GM19023 (cell line): ENCODE results near the gene APBA2.

ENCODE experiments used
- ATAC-seq: cut with Tn5 transposase; IDR thresholded peaks from one replicate; pipeline ENCODE4 v1.9.1; 2021; ENCODE audit warnings: mild to moderate bottlenecking, moderate library complexity; ENCODE audit not compliant: unreplicated experiment

The APBA2 gene

DNA sequence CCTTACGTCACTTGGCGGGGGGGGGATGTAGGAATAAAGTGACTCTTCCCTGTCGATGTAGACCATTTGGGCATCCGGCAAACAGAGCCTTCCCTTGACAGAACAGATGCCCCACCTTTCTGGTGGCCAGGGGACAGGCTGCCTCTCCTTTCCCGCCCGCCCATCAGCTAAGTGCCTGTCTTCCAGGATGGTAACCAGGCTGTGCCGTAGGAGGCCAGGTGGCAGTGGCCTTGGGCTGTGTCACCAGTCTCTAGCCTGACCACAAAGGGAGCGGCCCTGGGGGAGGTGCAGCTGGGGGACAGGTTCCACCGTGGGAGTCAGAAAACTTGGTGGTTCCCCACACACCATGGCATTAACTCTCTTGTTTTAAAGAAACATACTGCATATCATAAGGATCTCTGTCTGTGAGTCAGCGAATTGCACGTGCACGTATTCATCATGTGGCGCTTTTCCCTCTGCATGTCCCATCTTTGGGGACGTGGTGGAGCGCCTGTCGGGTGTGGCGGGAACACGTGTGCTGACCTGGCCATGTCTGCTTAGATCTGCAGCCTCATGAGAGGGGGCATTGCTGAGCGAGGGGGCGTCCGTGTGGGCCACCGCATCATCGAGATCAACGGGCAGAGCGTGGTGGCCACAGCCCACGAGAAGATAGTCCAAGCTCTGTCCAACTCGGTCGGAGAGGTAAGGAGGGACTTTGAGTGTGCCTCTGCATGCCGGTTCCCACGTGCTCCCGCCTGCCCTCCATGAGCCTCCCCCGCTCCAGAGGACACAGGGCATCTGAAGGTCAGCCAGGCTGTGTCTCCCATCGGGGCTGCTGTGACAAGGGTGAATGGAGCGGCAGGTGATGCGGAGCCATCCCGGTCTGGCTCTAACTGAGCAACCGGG, 227.8 kb downstream of the APBA2 start:
- ATAC-seq: no peak

DNA sequence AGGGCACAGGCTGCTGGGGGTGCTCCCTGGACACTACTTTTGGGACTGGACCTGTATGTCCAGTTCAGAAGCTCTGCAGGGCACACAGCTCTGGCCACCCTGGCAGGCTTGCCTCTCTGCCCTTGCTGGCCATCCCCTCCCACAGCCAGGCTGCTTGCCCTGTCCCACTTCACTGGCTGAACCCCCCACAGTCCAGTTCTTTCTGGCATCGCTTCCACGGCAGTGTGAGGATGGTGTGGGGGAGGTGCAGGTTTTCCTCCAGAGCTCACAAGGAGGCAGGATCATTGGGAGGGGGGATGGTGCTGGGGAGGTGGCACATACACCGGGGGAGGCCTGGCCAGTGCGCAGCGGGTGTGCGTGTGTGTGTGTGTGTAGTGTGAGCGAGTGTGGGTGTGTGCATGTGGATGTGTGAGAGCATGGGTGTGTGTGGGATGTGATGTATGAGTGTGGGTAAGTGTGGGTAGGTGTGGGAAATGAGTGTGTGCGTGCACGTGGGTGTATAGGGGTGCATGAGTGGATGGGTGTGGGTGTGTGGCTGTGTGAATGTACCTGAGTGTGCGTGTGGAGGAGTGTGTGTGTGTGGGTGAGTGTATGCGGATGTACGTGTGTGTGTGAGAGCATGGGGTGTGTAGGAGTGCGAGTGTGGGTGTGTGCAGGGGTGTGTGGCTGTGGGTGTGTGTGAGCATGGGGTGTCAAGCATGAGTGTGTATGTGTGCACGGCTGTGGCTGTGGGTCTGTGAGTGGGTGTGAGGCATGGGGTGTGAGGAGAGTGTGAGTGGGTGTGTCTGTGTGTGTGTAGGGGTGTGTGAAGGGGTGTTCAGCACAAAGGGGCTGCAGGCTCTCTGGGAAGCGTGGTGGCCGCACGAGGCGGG, 228.7 kb downstream of the APBA2 start:
- no peak for ATAC-seq

DNA sequence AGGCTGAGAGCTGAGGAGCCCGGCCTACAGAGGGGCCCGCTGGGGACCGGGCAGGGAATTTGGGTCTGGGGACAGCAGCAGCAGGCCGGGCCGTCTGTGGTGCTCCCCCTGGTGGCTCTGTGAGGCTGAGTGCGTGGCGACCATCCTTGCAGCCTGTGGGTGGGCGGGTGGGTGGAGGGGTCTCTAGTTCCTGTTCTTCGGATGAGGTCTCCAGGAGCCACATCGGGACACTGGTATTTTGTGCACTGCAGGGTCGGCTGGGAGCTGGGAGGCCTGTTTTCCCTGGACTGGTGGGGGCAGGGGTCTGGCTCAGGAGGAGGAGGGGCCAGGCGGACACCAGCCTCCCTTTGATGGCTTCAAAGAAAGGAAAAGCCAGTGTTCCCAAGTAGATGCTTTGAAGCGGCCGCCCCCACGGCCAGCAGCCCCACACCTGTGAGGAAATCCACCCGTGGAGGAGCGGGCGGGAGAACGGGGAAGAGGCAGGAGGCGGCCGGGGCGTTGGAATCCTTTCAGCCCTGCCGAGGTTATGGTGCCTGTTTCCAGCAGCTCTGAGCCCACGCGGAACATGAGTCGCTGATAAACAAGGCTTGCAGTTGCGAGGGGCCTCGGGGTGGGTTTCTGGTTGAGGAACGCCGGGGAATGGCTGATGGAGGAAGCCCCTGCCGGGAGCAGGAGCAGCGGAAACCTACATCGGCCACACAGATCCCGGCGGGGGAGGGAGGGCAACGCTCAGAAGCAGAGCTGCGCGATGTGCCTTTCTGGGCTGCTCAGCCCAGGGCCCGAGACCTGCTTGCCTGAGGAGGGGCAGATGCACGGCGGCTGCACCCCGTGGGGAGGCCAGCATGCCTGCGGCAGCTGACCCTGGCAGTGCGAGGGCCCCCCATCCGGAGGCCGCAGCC, 229.6 kb downstream of the APBA2 start:
- ATAC-seq: no peak

DNA sequence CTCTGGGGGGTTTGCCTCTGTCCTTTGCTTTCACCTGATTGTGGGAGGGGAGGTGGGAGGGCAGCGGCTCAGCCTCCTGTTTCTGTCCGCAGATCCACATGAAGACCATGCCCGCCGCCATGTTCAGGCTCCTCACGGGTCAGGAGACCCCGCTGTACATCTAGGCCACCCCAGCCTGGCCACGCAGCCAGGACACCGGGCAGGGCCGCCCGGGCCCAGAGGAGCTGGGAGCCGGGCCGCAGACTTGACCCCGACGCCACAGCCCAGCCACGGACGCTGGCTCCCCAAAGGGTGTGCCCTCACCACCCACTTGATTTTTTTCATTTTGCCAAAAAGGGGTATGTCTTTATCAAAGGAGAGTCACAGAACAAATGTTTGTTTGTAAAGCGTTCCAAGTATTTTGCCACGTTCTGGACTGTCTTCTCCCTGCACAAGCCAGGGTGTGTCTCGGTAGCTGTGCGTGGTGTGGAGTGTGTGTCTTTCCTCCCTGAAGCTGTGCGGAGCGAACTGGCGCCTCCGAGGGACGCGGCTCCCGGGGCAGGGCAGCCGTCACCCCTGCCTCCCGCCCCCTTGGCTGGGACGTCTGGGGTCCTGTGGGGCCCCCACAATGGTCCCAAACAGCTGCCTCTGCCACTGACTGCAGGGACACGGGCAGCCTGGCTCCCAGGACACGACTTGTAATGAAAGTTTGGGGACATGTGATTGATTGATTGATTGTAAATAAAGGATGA, 231.4 kb downstream of the APBA2 start:
- no peak for ATAC-seq

DNA sequence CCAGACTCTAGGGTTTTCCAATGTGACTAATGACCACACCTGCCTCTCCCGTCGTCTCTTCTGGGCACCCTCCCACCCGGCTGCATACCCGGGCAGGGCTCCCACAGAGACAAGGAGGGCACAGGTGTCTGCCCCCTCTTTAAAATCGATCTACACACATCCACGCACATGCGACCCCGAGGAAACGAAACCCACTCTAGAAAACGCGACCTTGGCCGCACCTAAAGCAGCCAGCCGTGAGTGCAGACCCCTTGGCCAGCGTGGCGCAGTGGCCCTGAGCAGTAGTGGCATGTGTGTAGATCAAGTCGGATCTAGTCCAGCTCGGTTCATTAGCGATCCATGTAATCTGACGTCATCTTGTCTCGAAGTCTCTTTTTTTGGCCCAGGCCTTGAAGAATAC, 232.0 kb downstream of the APBA2 start:
- no peak for ATAC-seq

DNA sequence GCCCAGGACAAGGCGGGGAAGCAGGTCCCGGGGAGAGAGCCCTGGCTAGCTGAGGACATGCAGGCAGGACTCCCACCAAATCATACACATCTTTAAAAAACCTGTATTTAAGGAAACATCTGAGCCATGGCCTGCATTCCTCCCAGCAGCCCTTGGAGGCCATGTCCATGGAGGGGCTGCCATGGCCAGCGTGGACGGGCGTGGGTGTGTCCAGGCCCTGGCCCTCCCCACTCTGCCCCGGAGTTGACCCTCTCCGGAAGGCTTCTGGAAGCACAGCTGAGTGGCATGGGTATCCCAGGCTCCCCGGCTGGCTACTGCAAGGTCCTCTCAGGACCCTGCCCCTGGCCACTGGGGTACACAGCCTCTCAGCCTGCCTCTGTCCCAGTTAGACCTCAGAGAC, 234.1 kb downstream of the APBA2 start:
- ATAC-seq: no peak

DNA sequence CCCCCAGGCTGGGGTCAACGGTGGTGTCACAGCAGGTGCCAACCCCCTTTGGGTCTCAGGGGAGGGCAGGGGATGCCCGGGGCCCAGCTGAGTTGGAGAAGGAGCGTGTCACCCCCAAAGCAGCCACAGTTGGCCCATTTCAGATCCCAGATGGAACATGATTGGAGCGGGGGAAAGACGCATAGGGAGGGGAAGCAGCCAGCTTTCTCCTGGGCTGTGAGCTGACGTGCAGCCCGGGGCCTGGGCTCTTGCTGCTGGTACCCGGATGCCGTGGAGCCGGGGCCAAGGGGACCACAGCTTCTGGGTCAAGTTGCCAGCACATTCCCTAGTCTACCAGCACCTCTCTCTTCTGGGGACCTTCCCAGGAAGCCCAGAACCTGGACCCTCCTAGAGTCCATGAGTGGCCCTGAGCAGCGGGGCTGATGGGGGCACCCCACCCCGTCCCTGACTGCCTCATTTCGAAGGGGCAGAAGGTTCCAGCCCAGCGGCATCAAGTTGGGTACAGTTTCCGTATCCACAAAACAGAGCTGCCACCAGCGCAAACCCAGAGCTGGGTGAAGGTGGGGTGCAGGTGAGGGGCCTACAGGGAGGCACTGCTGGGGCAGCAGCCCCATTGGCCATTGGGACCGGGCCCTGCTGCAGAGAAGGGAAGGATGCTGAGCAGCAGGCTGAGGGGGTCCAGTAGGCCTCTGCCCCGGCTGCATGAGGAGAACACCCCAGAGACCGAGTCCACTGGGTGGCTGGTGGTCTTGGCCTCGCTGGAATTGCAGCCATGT, 235.0 kb downstream of the APBA2 start:
- no peak for ATAC-seq

DNA sequence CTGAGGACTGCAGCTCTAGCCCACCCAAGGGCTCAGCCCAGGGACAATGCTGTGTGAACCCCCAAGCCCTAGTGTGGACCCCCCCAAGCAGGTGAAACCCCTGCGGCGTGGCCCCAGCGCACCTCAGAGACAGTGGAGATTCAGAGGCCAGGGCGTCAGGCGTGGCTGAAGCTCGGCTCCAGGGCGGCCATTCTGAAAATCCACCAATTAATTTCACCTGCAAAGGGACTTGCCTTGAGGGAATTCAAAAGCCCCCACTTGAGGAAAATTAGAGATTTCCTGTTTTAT, 235.5 kb downstream of the APBA2 start:
- no peak for ATAC-seq

DNA sequence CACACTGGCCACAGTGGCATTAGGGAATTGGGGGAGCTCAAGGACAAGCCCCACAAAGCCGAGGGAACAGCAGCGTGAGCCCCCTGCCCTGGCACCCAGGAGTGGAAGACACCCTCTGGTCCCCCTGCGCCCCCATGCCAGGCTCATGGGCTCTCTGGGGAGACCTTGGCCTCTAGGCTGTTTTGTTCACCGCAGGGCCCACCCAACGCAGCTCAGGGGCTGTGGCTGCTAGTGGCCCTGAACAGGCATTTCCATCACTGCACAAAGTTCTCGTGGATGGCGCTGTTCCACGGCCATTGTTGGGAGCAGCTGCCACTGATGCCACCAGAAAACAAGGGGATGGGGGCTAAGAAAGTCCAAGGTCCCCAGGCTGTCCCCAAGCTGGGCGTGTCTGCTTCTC, 236.1 kb downstream of the APBA2 start:
- ATAC-seq: no peak

DNA sequence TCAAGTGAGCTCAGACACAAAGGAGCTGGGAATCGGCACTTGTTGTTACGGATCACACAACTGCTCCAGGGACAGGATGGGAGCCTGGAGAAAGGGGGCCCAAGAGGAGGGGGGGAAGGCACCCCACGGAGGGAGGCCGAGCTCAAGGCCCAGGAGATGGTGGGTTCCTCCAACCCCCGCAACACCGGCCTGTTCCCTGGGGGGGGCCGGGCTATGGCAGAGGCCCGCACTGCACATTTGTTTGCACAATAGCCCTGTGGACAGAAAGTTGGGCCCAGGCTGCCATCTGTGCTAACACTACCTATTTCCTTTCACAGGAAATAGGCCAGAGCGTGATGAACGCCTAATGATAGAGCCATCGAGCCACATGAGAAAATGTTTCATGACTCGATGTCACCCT, 236.7 kb downstream of the APBA2 start:
- ATAC-seq: no peak

DNA sequence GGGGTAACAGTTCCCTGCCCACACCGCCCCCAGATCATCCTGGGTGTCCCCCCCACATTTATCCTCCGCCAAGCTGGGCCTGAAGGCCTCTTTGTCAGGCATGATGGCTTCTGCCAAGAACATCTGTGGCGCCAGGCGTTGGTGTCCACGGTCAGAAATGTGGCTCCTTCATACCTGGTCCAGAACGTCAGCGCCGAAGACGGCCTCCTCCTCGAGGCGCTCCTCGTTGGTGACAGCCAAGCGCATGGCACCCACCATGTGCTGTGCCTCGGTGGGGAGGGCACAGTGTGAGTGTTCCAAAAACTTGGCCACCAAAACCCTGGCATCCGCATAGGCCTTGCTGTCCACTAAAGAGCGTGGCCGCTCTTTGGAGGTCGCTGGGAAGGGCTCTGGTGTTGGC, 237.4 kb downstream of the APBA2 start:
- no peak for ATAC-seq

DNA sequence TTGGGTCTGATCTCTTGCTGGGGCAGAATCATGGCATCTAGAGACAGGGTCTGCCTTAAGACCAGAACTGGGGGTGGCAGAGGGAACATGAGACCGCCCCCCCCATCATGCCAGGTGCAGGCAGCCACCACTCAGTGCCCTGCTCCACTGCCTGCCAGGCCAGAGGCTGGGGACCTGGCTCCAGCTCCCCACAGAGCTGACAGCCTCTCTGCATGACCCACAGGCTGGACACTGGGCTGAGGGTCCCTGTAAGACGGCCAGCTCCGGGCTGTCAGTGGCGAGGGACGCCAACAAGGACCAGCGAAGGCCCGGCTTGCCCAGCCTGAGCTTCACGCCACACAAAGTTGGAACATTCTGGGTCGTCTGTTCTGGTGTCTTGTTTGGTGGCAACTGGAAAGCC, 238.2 kb downstream of the APBA2 start:
- ATAC-seq: no peak

DNA sequence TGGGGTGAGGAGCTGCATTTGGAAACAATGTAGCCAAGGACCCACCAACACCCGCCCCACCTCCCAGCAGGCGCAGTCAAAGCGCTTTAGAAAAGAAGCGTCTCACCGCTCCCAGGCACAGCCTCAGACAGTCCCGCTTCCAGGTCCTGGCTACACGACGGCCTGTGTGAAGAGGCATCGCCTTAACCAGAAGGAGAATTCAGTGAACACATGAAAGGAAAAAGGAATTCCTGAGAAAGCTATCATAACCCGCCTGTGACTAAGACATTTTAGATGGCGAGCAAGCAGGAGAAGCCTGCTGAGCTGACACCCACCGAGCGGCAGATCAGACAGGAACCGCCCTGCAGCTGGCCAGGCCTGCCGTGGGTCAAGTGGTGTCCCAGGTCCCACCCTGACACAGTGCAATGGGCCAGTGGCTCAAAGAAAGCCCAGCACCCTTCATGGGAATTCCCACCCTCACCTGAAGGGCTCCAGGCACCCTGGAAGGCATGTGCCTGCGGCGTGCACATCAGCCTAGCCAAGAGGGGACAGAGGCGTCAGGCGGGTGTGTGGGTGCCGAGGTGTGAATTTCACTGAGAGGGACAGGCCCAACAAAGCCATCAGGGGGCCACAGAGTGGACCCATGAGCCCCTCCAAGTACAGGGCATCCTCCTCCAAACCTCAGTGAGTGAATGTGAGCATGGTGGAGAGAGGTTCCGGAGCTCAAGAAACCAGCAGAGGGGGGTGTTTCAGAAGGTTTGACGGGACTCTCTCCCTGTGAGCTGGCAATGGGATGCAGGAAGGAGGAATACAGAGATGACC, 239.0 kb downstream of the APBA2 start:
- no peak for ATAC-seq

DNA sequence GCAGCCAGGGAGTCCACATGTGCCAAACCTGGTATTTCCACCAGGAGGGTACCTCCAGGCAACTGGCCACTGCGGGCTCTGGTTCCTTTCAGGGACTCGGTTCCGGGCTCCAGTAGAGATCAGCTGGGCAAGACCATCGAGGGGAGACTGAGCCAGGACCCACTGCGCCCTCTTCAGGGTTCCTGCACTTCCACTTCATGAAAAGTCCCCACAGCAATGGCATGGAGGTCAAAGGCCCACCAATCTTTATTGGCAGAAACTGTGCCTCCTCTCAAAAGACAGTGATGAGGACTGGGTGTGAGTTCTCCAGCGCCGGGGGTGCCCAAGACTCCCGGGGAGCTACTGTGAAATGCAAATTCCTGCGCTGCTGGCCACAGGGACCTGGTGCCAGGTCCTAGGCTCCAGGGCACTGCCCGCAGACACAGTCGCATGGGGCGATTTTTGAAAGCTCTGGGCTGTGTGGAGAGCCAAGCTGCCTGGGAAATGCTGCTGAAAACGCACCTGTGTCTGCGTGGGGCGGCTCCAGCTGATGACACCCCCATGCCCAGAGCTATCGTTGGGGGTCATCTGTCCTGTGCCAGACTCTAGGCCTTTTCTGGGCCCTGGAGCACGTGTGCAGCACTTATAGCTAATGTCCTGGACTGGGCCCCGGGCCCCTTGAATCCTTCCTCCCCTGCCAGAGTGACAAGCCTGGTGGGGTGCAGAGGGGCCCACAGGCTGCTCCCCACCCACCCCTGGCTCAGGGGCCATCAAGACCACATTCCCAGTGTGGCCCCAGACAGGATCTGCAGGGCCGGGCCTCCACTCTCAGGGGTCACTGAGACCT, 239.8 kb downstream of the APBA2 start:
- ATAC-seq: no peak

DNA sequence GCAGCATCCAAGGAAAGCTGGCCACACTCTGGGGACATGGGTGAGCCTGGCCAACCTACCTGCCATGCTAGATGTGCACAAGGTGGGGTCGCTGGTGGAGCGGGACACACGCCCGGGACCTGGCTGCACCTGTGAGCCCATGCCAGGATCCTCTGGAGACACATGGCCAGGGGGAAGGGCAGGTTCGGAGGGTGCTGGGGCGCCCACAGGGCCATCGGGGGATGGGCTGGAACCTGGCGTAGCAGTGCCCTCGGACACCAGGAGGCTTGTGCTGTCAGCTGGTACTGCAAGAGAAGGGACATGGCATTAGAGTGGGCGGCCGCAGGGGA, 240.4 kb downstream of the APBA2 start:
- no peak for ATAC-seq

DNA sequence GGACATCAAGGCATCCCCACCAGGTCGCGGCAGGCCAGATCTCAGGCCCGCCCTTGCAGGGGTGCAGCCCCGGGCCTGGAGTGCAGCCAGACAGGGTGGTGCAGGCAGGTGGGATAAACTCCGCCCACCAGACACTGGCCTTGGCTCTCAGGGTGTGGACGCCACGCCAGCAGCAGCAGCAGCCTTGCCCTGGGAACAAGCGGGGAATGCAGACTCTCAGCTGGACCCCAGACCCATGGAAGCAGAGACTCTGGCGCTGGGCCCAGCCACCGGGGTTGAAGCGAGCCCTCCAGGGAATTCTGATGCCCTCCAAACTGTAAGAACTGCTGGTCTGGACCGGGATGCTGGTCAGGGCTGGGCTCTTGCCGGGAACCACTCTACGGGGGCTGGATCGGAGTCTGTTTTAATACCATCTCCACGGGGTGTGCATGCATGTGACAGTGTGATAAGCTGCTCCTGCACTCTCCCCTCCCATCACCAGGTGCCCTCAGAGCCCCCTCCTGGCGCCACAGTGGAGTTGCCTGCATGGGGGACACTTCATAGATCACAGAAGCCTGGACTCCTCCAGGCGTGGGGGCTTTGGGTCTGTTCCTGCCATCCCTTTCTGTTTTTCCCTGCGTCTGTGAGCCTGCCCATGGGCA, 241.2 kb downstream of the APBA2 start:
- ATAC-seq: no peak

DNA sequence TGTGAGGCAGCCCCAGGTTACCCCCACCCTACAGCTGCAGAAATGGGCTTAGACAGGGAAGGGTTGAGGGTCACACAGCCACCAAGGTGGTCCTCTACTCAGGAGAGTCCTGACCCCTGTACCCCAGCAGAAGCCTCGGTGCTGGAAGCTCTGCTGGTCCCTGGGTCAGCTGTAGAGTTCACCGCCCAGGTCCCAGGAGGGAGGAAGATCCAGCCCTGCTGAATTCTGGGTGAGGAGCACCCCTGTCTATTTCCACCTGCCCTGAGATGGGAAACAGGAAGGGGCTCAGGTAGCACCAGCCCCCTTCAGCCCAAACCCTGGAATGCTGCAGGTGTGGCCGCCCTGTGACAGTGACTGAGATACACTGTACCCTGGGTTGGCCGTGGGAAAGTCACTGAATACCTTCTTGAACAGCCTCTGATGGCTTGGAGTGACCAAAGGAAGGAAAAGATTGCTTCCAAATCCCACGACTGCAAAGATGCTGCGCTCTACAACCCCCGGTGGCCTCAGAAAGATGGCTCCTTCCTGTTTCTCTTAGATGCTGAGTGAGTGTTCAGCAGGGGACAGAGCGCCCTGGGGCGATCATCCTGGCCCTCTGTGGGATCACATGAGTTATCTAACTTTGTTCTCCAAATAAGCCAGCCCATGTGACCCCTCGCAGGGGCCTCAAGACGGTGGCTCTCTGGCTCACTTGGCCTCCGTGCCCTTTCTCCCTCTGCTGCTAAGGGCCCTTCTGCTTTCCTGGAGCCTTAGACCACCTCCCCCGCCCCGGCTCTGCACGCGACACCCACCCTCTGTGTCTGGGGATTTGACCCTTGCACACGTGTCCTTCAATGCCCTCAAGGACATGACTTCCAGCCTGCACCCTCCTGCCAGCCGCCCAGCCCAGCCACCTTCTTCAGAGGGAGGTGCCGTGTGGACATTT, 242.0 kb downstream of the APBA2 start:
- no peak for ATAC-seq
